DMS53 treated with DMSO at 0.1 percent for 48 hours (cell line): ENCODE measurements around the gene NOXA1.
A peak's percentile ranks its signal among the peaks of the same experiment; 100 is the strongest.

Experiments used
- DNase-seq: peaks from one replicate; lab custom pipeline; 2025; ENCODE audit not compliant: unreplicated experiment; lab: John Stamatoyannopoulos, UW

Gene NOXA1

DNA sequence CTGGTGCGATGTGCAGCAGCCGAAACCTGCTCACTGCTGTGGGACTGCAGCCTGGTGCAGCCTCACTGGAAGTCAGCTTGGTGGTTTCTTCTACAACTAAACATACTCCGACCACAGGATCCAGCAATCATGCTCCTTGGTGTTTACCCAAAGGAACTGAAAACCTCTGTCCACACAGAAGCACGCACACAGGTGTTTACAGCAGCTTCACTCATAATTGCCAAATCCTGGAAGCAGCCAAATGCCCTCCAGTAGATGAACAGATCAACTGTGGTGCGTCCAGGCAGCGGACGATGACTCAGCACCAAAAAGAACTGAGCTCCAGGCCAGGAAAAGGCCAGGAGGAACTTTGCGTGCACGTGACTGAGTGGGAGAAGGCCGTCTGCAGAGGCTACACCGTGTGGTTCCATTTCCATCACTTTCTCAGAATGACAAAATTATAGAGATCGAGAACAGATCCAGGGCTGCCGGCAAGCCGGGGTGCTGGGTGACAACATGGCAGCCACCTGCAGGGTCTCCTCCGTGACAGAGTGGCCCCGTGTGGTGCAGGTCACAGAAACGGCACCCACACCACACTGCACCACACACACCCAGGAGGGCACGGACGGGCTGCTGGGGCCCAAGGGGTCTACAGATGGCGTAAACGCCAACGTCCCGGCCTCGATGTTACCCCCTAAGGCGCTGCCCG lies 59.0 kb downstream of the NOXA1 start:
- peak; percentile 55 for DNase-seq
